ENCODE results near the gene RGPD5.
"Not testable (repeated sequence)": the region's sequence is repeated elsewhere in the genome, so short reads cannot be mapped to it uniquely, and the experiment has no call there.

The RGPD5 gene

DNA sequence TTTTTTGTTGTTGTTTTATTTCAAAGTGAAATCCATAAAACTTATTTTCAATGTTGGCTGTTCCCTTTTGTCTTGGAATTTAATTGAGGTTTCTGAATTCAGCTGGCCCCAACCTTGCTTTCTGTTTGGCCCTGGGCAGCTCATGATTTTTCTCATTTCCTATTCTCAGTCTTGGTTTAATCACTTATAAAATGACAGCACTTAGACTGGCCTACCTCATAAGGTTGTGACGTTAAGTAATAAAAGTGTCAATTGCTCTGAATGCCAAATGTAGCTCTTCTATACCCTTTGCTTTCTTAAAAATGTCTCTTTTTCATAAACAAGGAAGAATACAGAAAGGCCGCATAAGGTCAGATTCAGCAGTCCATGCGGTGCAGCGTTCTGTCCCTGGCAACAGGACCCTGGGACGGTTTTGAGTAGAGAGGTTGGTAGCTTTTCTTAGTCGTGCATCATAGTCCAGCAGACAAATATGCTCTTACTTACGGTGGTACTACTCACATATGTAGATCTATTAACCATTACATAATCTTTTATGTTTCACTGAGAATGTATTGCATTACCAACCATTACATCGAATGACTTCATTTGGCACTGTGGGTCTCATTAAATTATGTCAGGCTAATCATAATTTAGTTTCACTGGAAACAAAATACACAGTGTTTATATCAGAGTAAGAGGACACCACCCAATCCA, 27.1 kb upstream of the RGPD5 start:
- H3K9me2 ChIP-seq (replicated peaks; ENCODE audit: control insufficient read depth, low read length); H3K36me3 ChIP-seq (ENCODE audit: control insufficient read depth, low read length); H3K4me2 ChIP-seq (ENCODE audit: low read length); H3K27me3 ChIP-seq (ENCODE audit: control insufficient read depth, low read length); H3F3A ChIP-seq (ENCODE audit: control insufficient read depth, insufficient read depth); H3K27ac ChIP-seq (ENCODE audit: low read depth, low read length); H3K9me3 ChIP-seq (ENCODE audit: control insufficient read depth, insufficient read depth, low read length); H3K4me3 ChIP-seq (ENCODE audit: low read length); H3K79me2 ChIP-seq (ENCODE audit: control insufficient read depth, low read length); H4K20me1 ChIP-seq (ENCODE audit: control insufficient read depth, insufficient read depth, low read depth, low read length); H3K4me1 ChIP-seq (ENCODE audit: control insufficient read depth, low read length): not testable (repeated sequence)

- H3K4me2 ChIP-seq (ENCODE audit: low read length); H3K9me2 ChIP-seq (replicated peaks; ENCODE audit: control insufficient read depth, low read length); H3K4me1 ChIP-seq (ENCODE audit: control insufficient read depth, low read length); H4K20me1 ChIP-seq (ENCODE audit: control insufficient read depth, insufficient read depth, low read depth, low read length); H3K27me3 ChIP-seq (ENCODE audit: control insufficient read depth, low read length); H3K4me3 ChIP-seq (ENCODE audit: low read length); H3K36me3 ChIP-seq (ENCODE audit: control insufficient read depth, low read length); H3K79me2 ChIP-seq (ENCODE audit: control insufficient read depth, low read length); H3K27ac ChIP-seq (ENCODE audit: low read depth, low read length); H3K9me3 ChIP-seq (ENCODE audit: control insufficient read depth, insufficient read depth, low read length); H3F3A ChIP-seq (ENCODE audit: control insufficient read depth, insufficient read depth): not testable (repeated sequence)
Measured at GRCh38 chr2:109768934-109769333, 25.2 kb upstream of the RGPD5 start.

- H3K9me2 ChIP-seq (replicated peaks; ENCODE audit: control insufficient read depth, low read length); H3K4me1 ChIP-seq (ENCODE audit: control insufficient read depth, low read length); H3K27ac ChIP-seq (ENCODE audit: low read depth, low read length); H3K4me2 ChIP-seq (ENCODE audit: low read length); H3K9me3 ChIP-seq (ENCODE audit: control insufficient read depth, insufficient read depth, low read length); H3K27me3 ChIP-seq (ENCODE audit: control insufficient read depth, low read length); H3K36me3 ChIP-seq (ENCODE audit: control insufficient read depth, low read length); H4K20me1 ChIP-seq (ENCODE audit: control insufficient read depth, insufficient read depth, low read depth, low read length); H3K79me2 ChIP-seq (ENCODE audit: control insufficient read depth, low read length); H3F3A ChIP-seq (ENCODE audit: control insufficient read depth, insufficient read depth); H3K4me3 ChIP-seq (ENCODE audit: low read length): not testable (repeated sequence)
Measured at GRCh38 chr2:109779118-109779517, 15.0 kb upstream of the RGPD5 start.

- not testable (repeated sequence) for H3K4me3 ChIP-seq (ENCODE audit: low read length); H4K20me1 ChIP-seq (ENCODE audit: control insufficient read depth, insufficient read depth, low read depth, low read length); H3K4me1 ChIP-seq (ENCODE audit: control insufficient read depth, low read length); H3K4me2 ChIP-seq (ENCODE audit: low read length); H3K36me3 ChIP-seq (ENCODE audit: control insufficient read depth, low read length); H3K27me3 ChIP-seq (ENCODE audit: control insufficient read depth, low read length); H3K79me2 ChIP-seq (ENCODE audit: control insufficient read depth, low read length); H3K9me2 ChIP-seq (replicated peaks; ENCODE audit: control insufficient read depth, low read length); H3K9me3 ChIP-seq (ENCODE audit: control insufficient read depth, insufficient read depth, low read length); H3K27ac ChIP-seq (ENCODE audit: low read depth, low read length); H3F3A ChIP-seq (ENCODE audit: control insufficient read depth, insufficient read depth)
Measured at GRCh38 chr2:109781147-109781816, 12.8 kb upstream of the RGPD5 start.

DNA sequence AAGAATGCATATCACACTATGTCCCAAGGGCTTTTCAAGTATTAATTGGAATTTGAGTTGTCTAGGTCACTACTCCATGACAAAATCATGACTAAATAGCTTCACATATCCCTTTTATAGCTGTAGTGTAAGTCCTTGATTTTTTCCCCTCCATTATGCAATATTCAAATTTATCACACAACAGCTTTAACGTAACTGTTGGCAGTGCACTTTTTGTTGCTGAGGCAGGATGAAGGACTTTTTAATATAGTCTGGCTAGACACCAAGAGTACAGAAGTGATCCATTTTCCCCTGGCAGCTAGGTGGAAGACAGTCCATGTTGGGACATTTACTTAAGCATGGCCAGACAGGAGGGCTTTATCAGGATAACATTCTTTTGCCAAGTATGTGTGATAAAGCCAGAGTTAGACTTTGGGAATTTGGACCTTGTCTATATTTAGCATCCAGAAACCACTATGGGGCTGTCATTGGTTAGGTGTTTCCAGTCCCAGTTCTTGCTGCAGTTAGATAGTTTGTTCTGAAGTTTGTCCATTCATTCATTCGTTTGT, 11.6 kb upstream of the RGPD5 start:
- H3K9me3 ChIP-seq (ENCODE audit: control insufficient read depth, insufficient read depth, low read length); H3K4me3 ChIP-seq (ENCODE audit: low read length); H3K27ac ChIP-seq (ENCODE audit: low read depth, low read length); H4K20me1 ChIP-seq (ENCODE audit: control insufficient read depth, insufficient read depth, low read depth, low read length); H3K4me1 ChIP-seq (ENCODE audit: control insufficient read depth, low read length); H3K9me2 ChIP-seq (replicated peaks; ENCODE audit: control insufficient read depth, low read length); H3K4me2 ChIP-seq (ENCODE audit: low read length); H3K27me3 ChIP-seq (ENCODE audit: control insufficient read depth, low read length); H3K79me2 ChIP-seq (ENCODE audit: control insufficient read depth, low read length); H3K36me3 ChIP-seq (ENCODE audit: control insufficient read depth, low read length); H3F3A ChIP-seq (ENCODE audit: control insufficient read depth, insufficient read depth): not testable (repeated sequence)

- H3K9me3 ChIP-seq (ENCODE audit: control insufficient read depth, insufficient read depth, low read length); H3K27ac ChIP-seq (ENCODE audit: low read depth, low read length); H4K20me1 ChIP-seq (ENCODE audit: control insufficient read depth, insufficient read depth, low read depth, low read length); H3K4me2 ChIP-seq (ENCODE audit: low read length); H3K9me2 ChIP-seq (replicated peaks; ENCODE audit: control insufficient read depth, low read length); H3K4me1 ChIP-seq (ENCODE audit: control insufficient read depth, low read length); H3K79me2 ChIP-seq (ENCODE audit: control insufficient read depth, low read length); H3K4me3 ChIP-seq (ENCODE audit: low read length); H3F3A ChIP-seq (ENCODE audit: control insufficient read depth, insufficient read depth); H3K27me3 ChIP-seq (ENCODE audit: control insufficient read depth, low read length); H3K36me3 ChIP-seq (ENCODE audit: control insufficient read depth, low read length): not testable (repeated sequence)
Measured at GRCh38 chr2:109791530-109792279, 2.4 kb upstream of the RGPD5 start.

DNA sequence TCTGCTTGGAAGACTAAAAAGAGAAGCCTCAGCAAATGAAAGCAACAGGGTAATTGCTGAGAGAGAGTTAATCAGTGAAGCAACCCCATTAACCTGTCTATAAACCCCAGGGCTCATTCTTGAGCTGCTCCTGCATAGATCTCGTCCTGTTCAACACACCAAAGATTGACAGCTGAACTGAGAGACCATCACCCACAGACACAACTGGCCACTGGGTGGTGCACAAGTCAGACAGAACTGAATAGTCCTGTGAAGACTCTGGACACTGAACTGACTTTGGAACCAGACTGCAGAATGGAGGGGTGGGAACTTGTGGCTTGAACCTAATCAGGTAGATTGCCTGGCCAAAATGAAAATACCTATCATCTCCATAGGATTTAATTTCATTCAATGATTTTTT, 1.4 kb upstream of the RGPD5 start:
- not testable (repeated sequence) for H3K27ac ChIP-seq (ENCODE audit: low read depth, low read length); H3K79me2 ChIP-seq (ENCODE audit: control insufficient read depth, low read length); H3K36me3 ChIP-seq (ENCODE audit: control insufficient read depth, low read length); H3F3A ChIP-seq (ENCODE audit: control insufficient read depth, insufficient read depth); H3K4me3 ChIP-seq (ENCODE audit: low read length); H3K9me2 ChIP-seq (replicated peaks; ENCODE audit: control insufficient read depth, low read length); H3K4me1 ChIP-seq (ENCODE audit: control insufficient read depth, low read length); H3K27me3 ChIP-seq (ENCODE audit: control insufficient read depth, low read length); H3K4me2 ChIP-seq (ENCODE audit: low read length); H4K20me1 ChIP-seq (ENCODE audit: control insufficient read depth, insufficient read depth, low read depth, low read length); H3K9me3 ChIP-seq (ENCODE audit: control insufficient read depth, insufficient read depth, low read length)
